Neural crest cell (in vitro differentiated cells): ENCODE measurements around the gene PPP1R27. TPM values are rescaled to one million over a fixed set of nuclear protein-coding genes. Genes with fewer than 3 reads are reported as not detected.
A peak's percentile ranks its signal among the peaks of the same experiment; 100 is the strongest.

Experiments used
- DNase-seq: peaks from one replicate; pipeline ENCODE4 v3.0.0; 2021; ENCODE audit warnings: low read depth, mixed read lengths, low spot score
- H3K27ac Mint-ChIP-seq: one replicate; pipeline ENCODE4 v1.8.0; 2021; ENCODE audit warnings: mild to moderate bottlenecking, mixed read lengths; ENCODE audit not compliant: unreplicated experiment
- H3K27me3 Mint-ChIP-seq: 2 replicates; pipeline ENCODE4 v1.8.0; 2021; ENCODE audit warnings: low read depth, mild to moderate bottlenecking, mixed read lengths
- H3K36me3 Mint-ChIP-seq: 2 replicates; pipeline ENCODE4 v1.8.0; 2021; ENCODE audit warnings: low read depth, mild to moderate bottlenecking, mixed read lengths
- H3K4me1 Mint-ChIP-seq: 2 replicates; pipeline ENCODE4 v1.8.0; 2021; ENCODE audit warnings: mixed read lengths
- H3K4me3 Mint-ChIP-seq: one replicate; pipeline ENCODE4 v1.8.0; 2021; ENCODE audit warnings: mild to moderate bottlenecking, mixed read lengths
- H3K9me3 Mint-ChIP-seq: 2 replicates; pipeline ENCODE4 v1.8.0; 2021; ENCODE audit warnings: mixed read lengths
- total RNA-seq: library from RNA; stranded (reverse); gene quantifications from 2 replicates; pipeline ENCODE4 v1.2.1, GENCODE V29; 2021
- TF ChIP-seq, protein P1 (sequence below): fragments of 200-600 bp; sonication (generic); conservative IDR thresholded peaks from 2 replicates; pipeline ENCODE4 v1.5.0; 2021; ENCODE audit warnings: antibody characterized with exemption, mild to moderate bottlenecking

Gene PPP1R27
- total RNA-seq, 1 donor from 2014 or later, result not detected

GRCh38 chr17:81859906-81860755, 25.3 kb upstream of the PPP1R27 start, which contains the start of gene P4HB:
TSS of gene P4HB (minus strand) at chr17:81860535. CDS start at chr17:81860471, 64 bp downstream.
- peaks cover 29% of the 10 kb centered on the region for H3K4me1 Mint-ChIP-seq
- no peaks in the 10 kb centered on the region for H3K9me3 Mint-ChIP-seq
- H3K4me3 Mint-ChIP-seq, result peak within 1 kb of the TSS; percentile 96
- TF ChIP-seq, protein P1, sequence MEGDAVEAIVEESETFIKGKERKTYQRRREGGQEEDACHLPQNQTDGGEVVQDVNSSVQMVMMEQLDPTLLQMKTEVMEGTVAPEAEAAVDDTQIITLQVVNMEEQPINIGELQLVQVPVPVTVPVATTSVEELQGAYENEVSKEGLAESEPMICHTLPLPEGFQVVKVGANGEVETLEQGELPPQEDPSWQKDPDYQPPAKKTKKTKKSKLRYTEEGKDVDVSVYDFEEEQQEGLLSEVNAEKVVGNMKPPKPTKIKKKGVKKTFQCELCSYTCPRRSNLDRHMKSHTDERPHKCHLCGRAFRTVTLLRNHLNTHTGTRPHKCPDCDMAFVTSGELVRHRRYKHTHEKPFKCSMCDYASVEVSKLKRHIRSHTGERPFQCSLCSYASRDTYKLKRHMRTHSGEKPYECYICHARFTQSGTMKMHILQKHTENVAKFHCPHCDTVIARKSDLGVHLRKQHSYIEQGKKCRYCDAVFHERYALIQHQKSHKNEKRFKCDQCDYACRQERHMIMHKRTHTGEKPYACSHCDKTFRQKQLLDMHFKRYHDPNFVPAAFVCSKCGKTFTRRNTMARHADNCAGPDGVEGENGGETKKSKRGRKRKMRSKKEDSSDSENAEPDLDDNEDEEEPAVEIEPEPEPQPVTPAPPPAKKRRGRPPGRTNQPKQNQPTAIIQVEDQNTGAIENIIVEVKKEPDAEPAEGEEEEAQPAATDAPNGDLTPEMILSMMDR, result no peak
- H3K36me3 Mint-ChIP-seq, result peaks cover 7% of the 10 kb centered on the region
- H3K27ac Mint-ChIP-seq, result peak within 1 kb of the TSS; percentile 96
- H3K27me3 Mint-ChIP-seq, result peaks cover 9% of the 10 kb centered on the region
- peak; percentile 13 for DNase-seq

- H3K4me1 Mint-ChIP-seq, result peaks cover 29% of the 10 kb centered on the region
- TF ChIP-seq, protein P1, result no peak
- H3K9me3 Mint-ChIP-seq, result no peaks in the 10 kb centered on the region
- H3K27me3 Mint-ChIP-seq, result peaks cover 9% of the 10 kb centered on the region
- no peak overlapping the region for H3K27ac Mint-ChIP-seq
- DNase-seq, result no peak
- H3K36me3 Mint-ChIP-seq, result peaks cover 7% of the 10 kb centered on the region
- peak overlapping the region; percentile 92 for H3K4me3 Mint-ChIP-seq
Measured at GRCh38 chr17:81858967-81859905, 24.4 kb upstream of the PPP1R27 start.

DNA sequence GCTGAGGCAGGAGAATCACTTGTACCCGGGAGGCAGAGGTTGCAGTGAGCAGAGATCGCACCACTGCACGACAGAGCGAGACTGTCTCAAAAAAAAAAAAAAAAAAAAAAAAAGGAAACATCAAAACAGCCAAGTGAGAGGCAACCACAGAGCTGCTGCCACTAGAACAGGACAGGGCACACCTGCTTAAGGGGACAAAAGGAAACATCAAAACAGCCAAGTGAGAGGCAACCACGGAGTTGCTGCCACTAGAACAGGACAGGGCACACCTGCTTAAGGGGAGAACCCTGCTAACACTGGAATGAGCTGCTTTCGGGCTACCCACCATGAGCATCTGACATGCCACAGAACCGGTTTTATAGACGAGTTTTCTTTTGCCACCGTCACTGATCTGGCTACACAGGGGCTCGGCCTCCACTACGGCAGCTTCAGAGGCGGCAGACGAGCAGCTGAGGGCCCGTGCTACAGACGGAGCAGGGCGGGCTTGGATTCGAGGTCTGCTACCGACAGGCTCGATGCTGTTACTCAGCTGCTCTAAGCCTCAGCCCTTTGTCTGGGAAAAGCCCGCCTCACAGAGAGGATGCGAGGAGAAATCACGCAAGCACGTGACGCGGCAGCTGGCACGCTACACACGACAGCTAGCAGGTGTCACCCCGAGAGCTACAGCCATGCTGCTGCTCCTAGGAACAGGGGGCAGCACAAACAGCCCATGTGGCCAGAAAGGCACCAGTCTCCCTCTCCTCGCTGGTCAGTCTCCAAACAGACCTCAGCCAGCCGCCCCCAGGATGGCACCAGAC, 23.5 kb upstream of the PPP1R27 start:
- no peak for DNase-seq
- Mint-ChIP-seq H3K27me3 (peaks cover 9% of the 10 kb centered on the region), H3K27ac (no peak overlapping the region), H3K4me3 (peak overlapping the region; percentile 92), H3K9me3 (no peaks in the 10 kb centered on the region), H3K4me1 (peaks cover 28% of the 10 kb centered on the region), H3K36me3 (peaks cover 7% of the 10 kb centered on the region)
- TF ChIP-seq, protein P1, result no peak

DNA sequence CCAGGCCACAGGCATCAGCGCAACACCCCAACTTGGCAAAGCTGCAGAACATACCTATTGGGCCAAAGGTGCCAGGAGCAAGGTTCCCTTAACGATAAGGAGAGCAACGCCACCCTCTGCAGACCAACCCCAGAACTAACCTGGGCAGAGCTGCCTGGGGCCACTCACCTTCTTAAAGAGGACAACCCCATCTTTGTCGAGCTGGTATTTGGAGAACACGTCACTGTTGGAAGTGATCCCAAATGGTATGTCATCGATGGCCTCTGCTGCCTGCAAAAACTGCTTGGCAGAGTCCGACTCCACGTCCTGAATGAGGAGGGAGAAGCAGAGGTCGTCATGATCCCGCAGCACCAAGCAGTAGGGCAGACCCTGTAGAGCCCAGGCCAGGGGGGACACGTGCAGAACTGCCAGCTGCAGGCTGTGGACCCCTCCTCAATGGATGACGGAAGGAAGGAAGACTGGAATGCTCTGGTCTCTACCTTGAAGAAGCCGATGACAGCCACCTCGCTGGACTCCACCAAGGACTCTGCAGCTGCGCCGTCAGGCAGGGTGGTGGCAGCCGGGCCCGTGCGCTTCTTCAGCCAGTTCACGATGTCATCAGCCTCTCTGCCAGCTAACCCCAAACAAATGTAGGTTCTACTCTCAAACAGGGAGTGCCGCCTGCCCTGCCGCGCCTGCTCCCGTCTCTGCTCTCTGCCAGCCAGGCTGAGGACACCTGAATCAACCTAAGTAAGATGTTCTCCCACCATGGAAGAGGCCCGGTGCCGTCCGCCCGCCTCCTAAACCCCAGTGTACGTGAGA, 20.3 kb upstream of the PPP1R27 start:
- H3K9me3 Mint-ChIP-seq, result no peaks in the 10 kb centered on the region
- DNase-seq, result no peak
- H3K4me1 Mint-ChIP-seq, result peaks cover 7% of the 10 kb centered on the region
- H3K36me3 Mint-ChIP-seq, result no peaks in the 10 kb centered on the region
- H3K27me3 Mint-ChIP-seq, result no peaks in the 10 kb centered on the region
- H3K27ac Mint-ChIP-seq, result no peak overlapping the region
- H3K4me3 Mint-ChIP-seq, result peak overlapping the region; percentile 41
- TF ChIP-seq, protein P1, result no peak
